Measurements from ENCODE around the gene PNMT. TPM values are rescaled to one million over a fixed set of nuclear protein-coding genes. Genes with fewer than 3 reads are reported as not detected.

The PNMT gene
- total and polyA plus RNA-seq, 2 donors (not counting 3 experiments of a cell fraction or from before 2014, with no cell fraction given), result 0.11 TPM; not detected in 1

- Histone ChIP-seq H2AFZ (ENCODE audit: low read depth, low read length) (no peak overlapping the region), H3K4me1 (ENCODE audit: control insufficient read depth, extremely low read depth, insufficient read depth, low read length) (no peaks in the 10 kb centered on the region), H3K4me3 (replicated peaks in 1 of 3; ENCODE audit: insufficient read depth in 1 of 3, low read depth in 1 of 3, low read length in 3 of 3) (no peak overlapping the region), H3K4me2 (ENCODE audit: insufficient read depth, low read length) (no peak overlapping the region), H3K9me3 (replicated peaks; ENCODE audit: control insufficient read depth, insufficient read depth, low read length) (no peaks in the 10 kb centered on the region), H3K27ac (ENCODE audit: insufficient read depth, low read depth, low read length) (no peak overlapping the region), H4K20me1 (replicated peaks; ENCODE audit: control insufficient read depth, extremely low read depth, insufficient read depth, low read length) (no peaks in the 10 kb centered on the region), H3K9ac (replicated peaks; ENCODE audit: extremely low read depth, insufficient read depth, low read length) (no peak overlapping the region), H3K36me3 (ENCODE audit: control insufficient read depth in 2 of 2, extremely low read depth in 1 of 2, insufficient read depth in 2 of 2, low read length in 2 of 2) (no peaks in the 10 kb centered on the region), H3K9me1 (replicated peaks; ENCODE audit: control insufficient read depth, extremely low read depth, insufficient read depth, low read length) (no peaks in the 10 kb centered on the region), H3K79me2 (ENCODE audit: control insufficient read depth, insufficient read depth, low read length) (no peaks in the 10 kb centered on the region), H3K27me3 (ENCODE audit: control insufficient read depth in 2 of 2, insufficient read depth in 2 of 2, low read length in 2 of 2) (no peaks in the 10 kb centered on the region)
- CTCF ChIA-PET, result interaction anchor here (1.0 to 13.1 kb wide), 4 partner anchors 10 to 57 kb away, joined by 3 to 291 read pairs (median 4); no protein-coding TSS in a partner anchor
- intact Hi-C loops (cut with micrococcal nuclease) (no loop called here), dilution Hi-C loops (cut with MboI; ENCODE audit: extremely low pct_ligation_motif_present, low sequenced_read_pairs) (no loop called here)
- TF ChIP-seq POLR2AphosphoS5 (IDR thresholded peaks at IDR 0.05; ENCODE audit: insufficient read depth, low read depth, low read length), result no peak
- no peak for TF ChIP-seq FOS (IDR thresholded peaks at IDR 0.05; ENCODE audit: borderline replicate concordance, insufficient read depth, low read length)
- no peak for TF ChIP-seq JUN (IDR thresholded peaks at IDR 0.05; ENCODE audit: borderline replicate concordance, insufficient read depth, insufficient read length, low read depth)
- TF ChIP-seq MYC (IDR thresholded peaks at IDR 0.05; ENCODE audit: low read depth, low read length), result no peak
- no peak for TF ChIP-seq EZH2 (IDR thresholded peaks at IDR 0.05; ENCODE audit: borderline replicate concordance, low read depth, low read length, severe bottlenecking)
- POLR2A ChIA-PET, result no interaction called here
- DNase-seq (ENCODE audit: low read depth, low spot score) (no peak), FAIRE-seq (no peak)
- BruUV-seq (replicated peaks), result no TSS peak
These were observed 8.1 kb downstream of the PNMT start for GRCh38 chr17:39676198-39676819.

GRCh38 chr17:39677072-39677471 lies 8.8 kb downstream of the PNMT start:
- ChIA-PET CTCF (interaction anchor here (0.8 to 13.1 kb wide), 4 partner anchors 11 to 57 kb away, joined by 3 to 291 read pairs (median 5); no protein-coding TSS in a partner anchor), POLR2A (no interaction called here)
- Histone ChIP-seq H4K20me1 (replicated peaks; ENCODE audit: control insufficient read depth, extremely low read depth, insufficient read depth, low read length) (no peaks in the 10 kb centered on the region), H3K9ac (replicated peaks; ENCODE audit: extremely low read depth, insufficient read depth, low read length) (no peak overlapping the region), H3K79me2 (ENCODE audit: control insufficient read depth, insufficient read depth, low read length) (no peaks in the 10 kb centered on the region), H3K9me3 (replicated peaks; ENCODE audit: control insufficient read depth, insufficient read depth, low read length) (no peaks in the 10 kb centered on the region), H3K4me2 (ENCODE audit: insufficient read depth, low read length) (no peak overlapping the region), H3K4me1 (ENCODE audit: control insufficient read depth, extremely low read depth, insufficient read depth, low read length) (no peaks in the 10 kb centered on the region), H3K9me1 (replicated peaks; ENCODE audit: control insufficient read depth, extremely low read depth, insufficient read depth, low read length) (no peaks in the 10 kb centered on the region), H2AFZ (ENCODE audit: low read depth, low read length) (no peak overlapping the region), H3K36me3 (ENCODE audit: control insufficient read depth in 2 of 2, extremely low read depth in 1 of 2, insufficient read depth in 2 of 2, low read length in 2 of 2) (no peaks in the 10 kb centered on the region), H3K4me3 (replicated peaks in 1 of 3; ENCODE audit: insufficient read depth in 1 of 3, low read depth in 1 of 3, low read length in 3 of 3) (no peak overlapping the region), H3K27ac (ENCODE audit: insufficient read depth, low read depth, low read length) (no peak overlapping the region), H3K27me3 (ENCODE audit: control insufficient read depth in 2 of 2, insufficient read depth in 2 of 2, low read length in 2 of 2) (no peaks in the 10 kb centered on the region)
- DNase-seq (ENCODE audit: low read depth, low spot score) (no peak), FAIRE-seq (no peak)
- dilution Hi-C loops (cut with MboI; ENCODE audit: extremely low pct_ligation_motif_present, low sequenced_read_pairs) (no loop called here), intact Hi-C loops (cut with micrococcal nuclease) (no loop called here)
- BruUV-seq (replicated peaks), result no TSS peak
- TF ChIP-seq JUN (IDR thresholded peaks at IDR 0.05; ENCODE audit: borderline replicate concordance, insufficient read depth, insufficient read length, low read depth) (no peak), CTCF (IDR thresholded peaks at IDR 0.05; ENCODE audit: extremely low read depth in 1 of 2, insufficient read depth in 1 of 2, low read depth in 1 of 2, low read length in 2 of 2) (no peak), MAX (IDR thresholded peaks at IDR 0.05; ENCODE audit: insufficient read depth, insufficient read length) (no peak), EZH2 (IDR thresholded peaks at IDR 0.05; ENCODE audit: borderline replicate concordance, low read depth, low read length, severe bottlenecking) (no peak), FOS (IDR thresholded peaks at IDR 0.05; ENCODE audit: borderline replicate concordance, insufficient read depth, low read length) (no peak), POLR2AphosphoS5 (IDR thresholded peaks at IDR 0.05; ENCODE audit: insufficient read depth, low read depth, low read length) (no peak), GATA2 (IDR thresholded peaks at IDR 0.05; ENCODE audit: insufficient read depth, insufficient read length, low read depth, low read length) (no peak), MYC (IDR thresholded peaks at IDR 0.05; ENCODE audit: low read depth, low read length) (no peak), POLR2A (IDR thresholded peaks at IDR 0.05; ENCODE audit: low read depth, low read length) (no peak)

All from endothelial cell of umbilical vein (primary cell).